ENCODE results near the gene MMP23B.
"Not testable (repeated sequence)": the region's sequence is repeated elsewhere in the genome, so short reads cannot be mapped to it uniquely, and the experiment has no call there.

The MMP23B gene

DNA sequence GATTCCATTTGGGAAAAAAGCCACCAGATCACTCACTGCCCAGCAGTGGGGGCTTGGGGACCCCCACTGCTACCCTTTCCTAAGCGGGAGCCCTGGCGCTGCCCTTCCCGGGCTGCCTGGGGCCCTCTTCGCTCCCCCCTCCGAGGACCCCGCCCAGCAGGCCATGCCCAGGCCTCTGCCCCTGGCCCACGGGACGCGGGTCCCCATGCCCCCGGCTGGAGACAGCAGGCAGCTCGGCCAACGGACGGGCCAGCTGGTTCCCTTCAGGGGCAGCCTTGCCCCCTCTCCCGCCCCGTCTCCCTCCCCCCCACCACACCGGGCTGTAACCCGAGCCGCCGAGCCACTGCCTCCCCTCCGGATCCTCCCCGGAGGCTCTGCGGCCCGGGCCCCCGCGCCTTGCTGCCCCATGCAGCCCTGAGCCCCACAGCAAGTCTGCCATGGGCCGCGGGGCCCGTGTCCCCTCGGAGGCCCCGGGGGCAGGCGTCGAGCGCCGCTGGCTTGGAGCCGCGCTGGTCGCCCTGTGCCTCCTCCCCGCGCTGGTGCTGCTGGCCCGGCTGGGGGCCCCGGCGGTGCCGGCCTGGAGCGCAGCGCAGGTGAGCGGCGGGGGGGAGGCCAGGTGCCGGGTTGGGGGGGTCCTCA, at the start of gene MMP23B:
Gene MMP23B, plus strand, starts transcription at position 392 of the 639 bp plus-strand sequence. Its CDS starts 46 bp downstream, at position 438.
- DNase-seq (ENCODE audit: low spot score): peak; percentile 88

DNA sequence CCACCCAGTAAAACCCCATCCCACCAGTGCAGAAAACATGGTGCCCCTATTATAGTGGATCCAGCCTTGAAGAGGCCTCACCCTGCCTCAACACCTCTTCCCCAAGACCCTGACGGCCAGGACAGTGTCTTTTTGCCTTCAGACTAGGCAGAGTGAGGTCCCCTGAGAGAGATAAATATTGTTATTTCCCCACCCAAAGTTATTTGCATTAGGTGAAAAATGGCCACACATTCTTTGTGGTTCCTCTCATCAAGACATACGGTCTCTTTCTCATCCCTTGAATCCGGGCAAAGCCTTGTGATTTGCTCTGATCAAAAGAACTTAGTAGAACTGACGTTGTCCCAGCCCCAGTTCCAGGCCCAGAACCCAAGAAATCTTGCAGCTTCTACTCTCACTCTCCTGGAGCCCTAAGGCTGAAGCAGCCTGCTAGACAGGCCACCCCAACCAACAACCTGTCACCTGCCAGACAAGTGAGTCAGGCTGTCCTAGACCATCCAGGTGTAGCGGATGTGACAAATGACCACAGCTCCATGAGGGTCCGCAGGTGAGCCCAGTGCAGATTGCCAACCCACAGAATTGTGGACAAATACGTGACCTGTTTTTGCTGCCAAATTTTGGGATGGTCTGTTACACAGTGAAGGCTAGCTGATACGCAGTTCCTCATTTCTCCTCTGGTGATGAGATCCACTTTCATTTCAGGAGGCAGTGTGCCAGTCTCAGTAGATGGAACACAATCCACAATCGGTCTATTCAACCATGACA, 49.2 kb upstream of the MMP23B start:
- DNase-seq (ENCODE audit: low spot score): no peak

DNA sequence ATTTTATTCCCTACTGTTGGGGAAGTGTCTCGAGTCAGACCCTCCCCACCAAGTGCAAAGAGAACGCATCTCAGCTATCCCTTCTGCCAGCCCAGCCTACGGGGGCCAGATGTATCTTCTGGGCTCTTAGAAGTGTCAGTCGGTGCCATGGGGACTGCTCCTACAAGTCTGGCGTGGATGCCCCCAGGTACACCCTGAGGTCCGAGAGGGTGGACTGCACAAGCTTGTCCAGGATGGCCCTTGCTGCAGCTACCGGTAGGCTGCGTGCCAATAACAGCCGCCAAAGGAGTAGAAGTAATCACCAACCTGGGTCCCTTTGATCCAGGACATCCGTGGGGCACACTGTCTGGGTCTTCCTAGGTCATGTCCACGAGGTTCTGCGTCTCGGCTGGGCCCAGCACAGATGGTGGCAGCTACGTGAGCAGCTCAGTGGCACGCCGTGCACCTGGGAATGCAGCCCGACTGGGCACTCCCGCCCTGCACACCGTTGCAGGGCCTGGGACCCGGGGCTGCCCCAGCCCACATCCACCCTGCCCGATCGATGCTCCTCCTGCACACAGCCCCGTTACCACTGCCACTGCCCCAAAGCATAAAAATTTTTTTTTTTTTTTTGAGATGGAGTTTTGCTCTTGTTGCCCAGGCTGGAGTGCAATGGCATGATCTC, 48.5 kb upstream of the MMP23B start:
- DNase-seq (ENCODE audit: low spot score): no peak

GRCh38 chr1:1591452-1591851, 40.5 kb upstream of the MMP23B start:
- DNase-seq (ENCODE audit: low spot score): no peak

GRCh38 chr1:1593834-1594601, 38.0 kb upstream of the MMP23B start:
- DNase-seq (ENCODE audit: low spot score): no peak

GRCh38 chr1:1594602-1595260, 37.2 kb upstream of the MMP23B start:
- DNase-seq (ENCODE audit: low spot score): no peak

DNA sequence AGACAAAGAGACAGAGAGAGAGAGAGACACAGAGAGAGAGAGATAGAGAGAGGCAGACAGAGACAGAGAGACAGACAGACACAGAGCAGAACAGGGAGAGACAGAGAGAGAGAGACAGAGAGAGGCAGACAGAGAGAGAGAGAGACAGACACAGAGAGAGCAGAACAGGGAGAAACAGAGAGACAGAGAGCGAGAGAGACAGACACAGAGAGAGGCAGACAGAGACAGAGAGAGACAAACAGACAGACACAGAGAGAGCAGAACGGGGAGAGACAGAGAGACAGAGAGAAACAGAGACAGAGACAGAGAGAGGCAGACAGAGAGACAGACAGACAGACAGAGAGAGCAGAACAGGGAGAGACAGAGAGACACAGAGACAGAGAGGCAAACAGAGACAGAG, 36.6 kb upstream of the MMP23B start:
- not testable (repeated sequence) for DNase-seq (ENCODE audit: low spot score)

GRCh38 chr1:1596493-1597274, 35.3 kb upstream of the MMP23B start:
- DNase-seq (ENCODE audit: low spot score): no peak

DNA sequence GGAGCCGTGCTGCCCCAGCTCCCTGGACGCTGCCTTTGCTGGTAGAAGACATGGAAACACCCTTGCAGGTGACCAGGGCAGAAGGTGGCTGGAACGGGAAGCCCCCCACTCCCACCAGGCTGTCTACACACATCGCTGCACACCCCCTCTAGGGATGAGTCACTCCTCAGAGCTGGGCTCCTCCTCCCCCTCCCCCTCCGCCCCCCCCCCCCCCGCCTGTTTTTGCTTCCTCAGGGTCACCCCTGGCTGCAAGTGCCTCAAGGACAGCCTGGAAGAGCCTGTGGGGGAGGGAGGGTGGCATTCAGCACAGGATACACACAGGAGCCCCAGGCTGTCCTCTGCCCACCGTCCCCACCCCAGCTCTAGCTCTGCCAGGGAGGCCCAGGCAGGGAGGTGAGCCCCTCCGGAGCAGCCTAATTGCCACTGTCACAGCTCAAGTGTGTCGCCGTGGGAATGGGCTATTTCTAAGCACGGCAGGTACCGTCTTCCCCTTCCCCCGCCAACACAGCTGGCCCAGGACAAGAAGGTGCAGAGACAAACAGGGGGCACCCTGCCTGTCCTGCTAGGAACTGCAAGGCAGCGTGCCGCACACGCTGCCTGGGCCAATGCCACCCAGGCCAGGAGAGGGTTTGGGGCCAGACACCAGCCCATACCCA, 34.6 kb upstream of the MMP23B start:
- peak; percentile 77 for DNase-seq (ENCODE audit: low spot score)

GRCh38 chr1:1598051-1598719, 33.8 kb upstream of the MMP23B start:
- DNase-seq (ENCODE audit: low spot score): no peak

DNA sequence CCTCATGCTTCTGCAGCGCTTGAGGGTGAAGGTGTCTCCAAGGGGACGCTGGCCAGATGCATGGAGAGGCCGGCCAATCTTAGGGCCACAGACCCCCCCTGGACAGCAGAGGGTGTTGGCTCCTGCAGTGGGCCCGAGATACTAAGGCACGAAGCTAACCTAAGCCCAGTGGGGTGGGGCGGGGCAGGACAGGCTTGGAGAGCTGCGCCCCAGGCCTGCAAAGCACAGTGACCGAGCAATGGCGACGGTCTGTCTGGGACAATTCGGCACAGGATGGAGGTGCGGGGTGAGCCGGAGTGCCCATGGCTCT, 33.3 kb upstream of the MMP23B start:
- DNase-seq (ENCODE audit: low spot score): no peak

DNA sequence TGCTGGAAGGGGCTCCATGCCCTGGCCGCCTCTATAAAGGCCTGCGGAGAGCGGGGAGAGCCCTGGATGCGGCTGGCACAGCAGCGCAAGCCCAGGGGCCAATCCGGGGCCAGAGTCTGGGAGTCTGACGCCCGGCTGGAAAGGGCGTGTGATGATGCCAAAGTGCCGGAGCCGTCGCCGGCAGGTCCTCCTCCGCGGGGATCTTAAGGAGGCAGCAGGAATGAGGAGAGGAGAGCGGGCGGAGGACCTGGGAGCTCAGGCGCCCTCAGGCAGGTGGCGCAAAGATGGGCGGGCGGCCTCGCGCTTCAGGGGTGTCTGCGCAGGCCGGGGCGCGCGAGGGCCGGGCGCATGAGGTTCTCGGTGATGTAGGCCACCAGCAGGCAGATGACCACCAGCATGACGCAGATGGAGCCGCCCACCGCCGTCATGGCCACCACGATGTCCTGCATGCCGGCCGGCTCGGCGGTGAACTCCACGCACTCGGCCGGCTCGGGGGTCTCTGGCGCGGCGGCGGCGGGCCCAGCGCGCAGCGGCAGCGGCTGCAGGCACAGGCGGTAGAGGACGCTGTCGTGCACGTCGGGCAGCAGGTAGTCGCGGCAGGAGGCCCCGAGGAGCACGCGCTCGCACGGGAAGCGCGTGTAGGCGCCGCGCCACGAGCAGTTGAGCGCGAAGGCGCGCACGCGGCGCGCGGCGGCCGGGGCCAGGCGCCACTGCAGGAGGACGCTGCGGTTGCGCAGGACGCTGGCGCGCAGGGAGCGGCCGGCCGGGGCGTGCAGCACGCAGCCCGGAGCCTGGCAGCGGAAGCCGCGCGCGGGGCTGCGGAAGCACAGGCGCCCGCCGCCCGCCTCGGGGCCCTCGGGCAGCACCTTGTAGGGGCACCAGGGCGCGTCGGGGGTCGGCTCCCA, 32.7 kb upstream of the MMP23B start:
- DNase-seq (ENCODE audit: low spot score): peak; percentile 87

DNA sequence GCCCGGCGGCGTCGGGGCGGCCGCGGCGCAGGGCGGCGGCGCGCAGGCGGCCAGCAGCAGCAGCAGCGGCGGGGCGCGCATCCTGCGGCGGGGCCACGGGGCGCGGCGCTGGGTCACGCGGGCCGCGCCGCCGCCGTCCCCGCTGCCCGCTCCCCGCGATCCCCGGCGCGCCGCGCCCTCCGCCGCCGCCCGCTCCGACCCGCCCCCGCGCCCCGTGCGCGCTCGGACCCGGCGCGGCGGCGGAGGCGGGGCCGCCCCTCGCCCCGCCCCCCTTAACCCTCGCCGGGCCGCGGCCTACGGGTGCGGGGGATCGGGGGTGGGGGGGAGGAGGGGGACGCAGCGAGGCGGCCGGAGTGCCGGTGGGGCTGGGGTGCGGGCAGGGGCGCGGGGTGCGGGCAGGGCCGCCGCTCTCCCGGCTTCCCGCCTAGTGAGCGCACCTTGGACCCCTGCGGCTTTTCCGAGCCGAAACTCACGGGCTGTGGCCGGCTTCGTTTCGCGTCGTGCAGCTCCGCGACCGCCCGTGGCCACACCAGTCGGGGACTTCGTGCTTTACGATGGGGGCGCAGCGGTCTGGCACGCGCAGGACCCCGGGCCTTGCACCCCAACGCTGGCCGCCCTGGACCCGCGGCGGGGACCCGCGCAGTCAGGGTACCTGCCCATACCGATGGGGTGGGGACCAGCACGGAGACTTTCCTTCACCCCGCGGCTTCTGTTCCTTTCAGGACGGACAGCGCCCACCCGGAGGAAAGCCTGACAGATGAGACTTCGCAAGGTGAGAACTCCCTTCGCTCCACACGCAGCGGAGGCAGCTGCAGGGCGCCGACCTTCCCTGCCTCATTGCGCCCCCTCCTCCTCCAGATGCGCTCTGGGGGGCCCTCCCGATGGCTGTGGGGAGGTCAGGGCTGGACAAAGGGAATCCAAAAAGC, 31.8 kb upstream of the MMP23B start, which contains the start of gene FNDC10:
Gene FNDC10, minus strand, starts transcription at position 201 of the 926 bp plus-strand sequence. Its CDS starts 120 bp downstream, at position 81.
- DNase-seq (ENCODE audit: low spot score): peak; percentile 88

DNA sequence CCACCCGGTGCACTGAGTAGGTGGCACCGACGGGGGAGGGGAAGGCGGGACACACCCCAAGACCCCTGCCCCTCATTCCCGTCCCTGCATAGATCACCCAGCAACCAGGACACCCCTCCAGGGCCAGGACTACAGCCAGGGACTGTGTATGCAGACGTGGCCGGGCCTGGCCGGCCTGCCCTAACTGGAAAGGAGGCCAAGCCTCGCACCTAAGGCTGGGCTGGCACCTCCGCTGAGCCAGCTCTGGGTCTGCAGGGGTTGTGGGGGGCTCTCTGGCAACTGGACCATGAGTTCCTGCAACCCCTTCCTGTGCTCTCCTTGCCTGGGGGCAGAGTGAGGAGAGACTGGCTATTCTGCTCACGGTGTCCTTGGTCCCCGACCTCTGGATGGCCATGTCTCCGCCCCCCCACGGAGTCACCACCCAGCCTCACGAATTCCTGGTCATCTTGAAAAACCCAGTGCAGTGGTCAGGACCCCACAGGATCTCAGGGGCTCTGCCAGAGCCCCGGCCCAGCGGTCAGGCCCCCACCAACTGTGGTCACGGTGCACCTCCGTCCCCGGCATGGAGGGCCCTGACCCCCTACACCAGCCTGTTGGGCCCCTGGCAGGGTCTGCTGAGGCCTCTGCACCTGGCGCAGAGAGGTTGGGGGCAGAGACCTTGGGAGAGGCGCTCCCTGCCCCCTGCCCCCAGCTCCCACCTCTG, 31.0 kb upstream of the MMP23B start:
- no peak for DNase-seq (ENCODE audit: low spot score)

DNA sequence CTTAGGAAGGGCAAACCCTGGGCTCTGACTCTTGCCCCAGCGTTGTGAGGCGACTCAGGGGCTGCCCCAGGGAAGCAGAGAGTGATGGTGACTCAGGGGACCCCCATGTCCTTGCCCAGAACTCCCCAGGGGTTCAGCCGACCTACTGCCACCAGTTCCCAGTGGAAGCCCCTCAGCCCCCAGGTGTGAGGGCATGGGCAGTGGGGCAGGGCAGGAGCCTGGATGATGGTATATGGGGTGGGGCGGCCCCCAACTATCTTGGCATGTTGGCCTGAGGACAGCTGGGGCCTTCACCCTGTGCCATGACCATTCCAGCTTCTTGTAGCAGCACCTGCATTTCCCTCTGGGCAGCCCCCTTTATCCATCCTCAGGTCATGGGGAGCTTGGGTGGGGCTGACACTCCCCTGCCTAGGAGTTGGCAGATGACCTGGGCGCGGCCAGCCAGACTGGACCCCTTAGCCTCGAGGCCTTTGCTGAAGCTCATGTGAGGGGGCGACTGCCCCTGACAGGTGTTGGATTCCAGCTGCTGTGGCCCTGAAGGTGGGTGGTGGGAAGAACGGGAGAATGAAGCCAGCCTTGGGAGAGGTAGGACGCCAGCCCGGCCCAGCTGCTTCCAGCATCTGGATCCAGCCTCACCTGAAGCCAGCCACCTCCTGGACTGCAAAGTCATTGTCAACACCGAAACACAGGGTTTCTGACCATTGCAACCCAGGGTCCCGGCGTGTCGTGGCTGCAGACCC, 30.2 kb upstream of the MMP23B start:
- no peak for DNase-seq (ENCODE audit: low spot score)

DNA sequence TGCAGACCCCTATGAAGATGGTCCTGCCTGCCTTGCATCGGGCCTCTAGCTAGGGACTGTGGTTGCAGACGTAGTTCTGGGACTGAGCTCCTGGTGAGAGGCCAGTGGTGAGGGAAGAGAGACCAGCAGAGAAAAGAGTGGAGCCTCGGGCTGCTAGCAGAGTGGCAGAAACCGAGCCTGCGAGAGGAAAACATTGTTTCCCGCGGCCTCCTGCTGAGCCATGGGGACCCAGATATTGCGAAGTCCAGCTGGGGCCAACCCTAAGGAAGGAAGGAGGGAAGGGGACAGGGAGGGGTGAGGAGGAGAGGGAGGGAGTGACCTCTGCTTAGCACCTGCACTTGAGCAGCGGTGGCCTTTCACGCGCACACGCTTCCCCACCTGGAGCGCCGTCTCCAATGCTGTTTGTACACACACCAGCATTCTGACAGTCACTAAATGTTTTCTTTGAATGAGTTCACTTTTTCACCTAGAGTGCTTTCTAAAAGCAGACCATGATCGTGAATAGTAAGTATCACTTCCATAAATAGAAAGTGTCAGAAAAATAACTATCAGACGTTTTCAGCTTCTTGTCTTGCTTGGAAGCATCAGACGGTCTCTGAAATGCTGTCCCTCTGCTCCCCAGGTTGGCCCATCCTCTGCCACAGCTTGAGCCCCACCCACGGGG, 29.5 kb upstream of the MMP23B start:
- no peak for DNase-seq (ENCODE audit: low spot score)

All from iPS-NIHi11 (cell line).